Right hindlimb (tissue), 1 donor: ENCODE data around the gene PRR15L.
"Not testable (repeated sequence)": the region's sequence is repeated elsewhere in the genome, so short reads cannot be mapped to it uniquely, and the experiment has no call there.

ENCODE experiments used
- DNase-seq: peaks from one replicate; pipeline ENCODE4 v3.0.0-alpha.2; 2018

Gene PRR15L

DNA sequence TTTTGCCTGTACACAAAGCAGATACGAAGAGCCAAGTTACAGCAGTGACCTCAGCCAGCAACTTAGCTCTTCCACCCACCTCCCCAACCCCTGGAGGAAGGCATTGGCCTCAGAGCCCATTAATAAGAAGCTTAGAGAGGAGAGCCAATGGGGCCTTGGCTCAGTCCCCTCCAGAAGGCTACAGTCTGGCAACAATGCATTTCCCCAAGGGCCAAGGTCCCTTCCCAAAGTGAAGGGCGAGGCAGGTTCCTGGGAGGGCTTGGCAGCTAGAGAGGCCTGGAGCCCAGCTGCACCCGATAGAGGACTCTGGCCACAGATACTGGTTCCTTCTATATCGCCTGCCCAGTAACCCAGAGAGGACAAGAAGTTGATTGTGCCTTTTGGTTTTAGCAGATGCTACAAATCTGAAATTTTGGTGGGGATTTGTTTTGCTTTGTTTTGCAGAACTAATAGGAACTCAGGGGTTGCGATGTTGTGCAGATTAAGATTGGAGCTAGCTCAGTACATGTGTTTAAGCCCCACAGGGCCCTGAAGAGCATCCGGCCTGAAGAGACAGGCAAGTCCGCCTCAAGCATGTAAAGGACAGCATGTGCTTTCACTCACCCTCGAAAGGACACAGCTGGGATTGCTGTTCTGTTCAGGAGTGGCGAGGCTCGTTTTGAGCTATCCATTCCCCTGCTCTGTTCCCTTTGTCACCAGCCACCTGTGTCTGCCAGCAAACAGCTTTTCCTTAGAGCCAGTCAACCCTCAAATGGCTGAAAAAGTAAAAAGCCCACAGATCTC, 28.3 kb downstream of the PRR15L start:
- DNase-seq = peak; percentile 57

DNA sequence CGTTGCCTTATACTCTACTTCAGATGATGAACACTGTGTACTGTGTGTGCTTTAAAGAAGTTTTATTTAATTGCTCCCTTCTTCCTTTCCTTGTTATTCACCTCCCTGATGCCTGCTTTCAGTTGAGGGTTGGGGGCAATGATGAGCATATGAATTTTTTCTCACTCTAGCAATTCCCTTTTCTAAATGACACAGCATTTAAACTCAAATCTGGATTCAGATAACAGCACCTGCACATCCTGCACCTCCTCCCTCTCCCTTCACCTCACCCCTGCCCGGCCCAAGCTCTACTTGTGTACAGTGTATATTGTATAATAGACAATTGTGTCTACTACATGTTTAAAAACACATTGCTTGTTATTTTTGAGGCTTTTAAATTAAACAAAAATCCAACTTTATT, 29.3 kb downstream of the PRR15L start:
- no peak for DNase-seq

DNA sequence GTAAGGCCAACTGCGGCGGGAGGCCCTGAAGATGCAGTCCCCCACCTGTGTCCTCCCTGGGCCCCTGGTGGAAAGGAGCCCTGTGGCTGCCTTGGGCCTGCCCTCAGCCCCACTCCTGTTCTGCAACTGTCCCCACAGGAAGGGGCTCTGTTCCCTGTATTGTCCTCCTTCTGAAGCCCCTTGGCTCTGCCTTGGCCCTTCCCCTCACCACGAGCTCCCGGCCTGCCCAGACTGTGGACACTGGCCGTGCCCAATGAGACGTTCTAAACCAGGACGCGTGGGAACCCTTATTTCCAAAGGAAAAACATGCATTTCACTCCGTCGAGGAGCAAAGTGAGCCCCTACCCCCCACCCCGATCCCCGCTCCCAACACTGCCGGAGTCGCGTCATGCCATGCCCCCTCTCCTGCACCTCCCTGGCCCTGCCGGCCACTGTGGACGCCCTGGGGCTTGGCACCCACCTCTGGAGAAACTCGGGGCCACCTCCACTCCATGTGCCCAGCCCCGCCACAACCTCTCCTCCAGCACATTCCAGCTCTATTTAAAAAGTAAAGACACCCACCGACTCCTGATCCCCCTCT, 29.8 kb downstream of the PRR15L start:
- DNase-seq = no peak

DNA sequence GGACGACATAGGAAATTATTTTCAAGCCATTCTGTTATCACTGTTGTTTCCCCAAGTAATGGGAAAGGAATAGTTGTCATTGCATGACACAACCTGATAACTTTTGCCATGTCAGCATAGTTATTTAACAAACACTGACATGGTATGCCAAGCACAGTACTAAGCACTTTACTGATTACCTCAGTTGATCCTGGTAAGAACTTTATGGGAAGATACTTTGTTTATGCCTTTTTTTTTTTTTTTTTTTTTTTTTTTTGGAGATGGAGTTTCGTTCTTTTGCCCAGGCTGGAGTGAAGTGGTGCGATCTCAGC, 32.0 kb downstream of the PRR15L start:
- no peak for DNase-seq

DNA sequence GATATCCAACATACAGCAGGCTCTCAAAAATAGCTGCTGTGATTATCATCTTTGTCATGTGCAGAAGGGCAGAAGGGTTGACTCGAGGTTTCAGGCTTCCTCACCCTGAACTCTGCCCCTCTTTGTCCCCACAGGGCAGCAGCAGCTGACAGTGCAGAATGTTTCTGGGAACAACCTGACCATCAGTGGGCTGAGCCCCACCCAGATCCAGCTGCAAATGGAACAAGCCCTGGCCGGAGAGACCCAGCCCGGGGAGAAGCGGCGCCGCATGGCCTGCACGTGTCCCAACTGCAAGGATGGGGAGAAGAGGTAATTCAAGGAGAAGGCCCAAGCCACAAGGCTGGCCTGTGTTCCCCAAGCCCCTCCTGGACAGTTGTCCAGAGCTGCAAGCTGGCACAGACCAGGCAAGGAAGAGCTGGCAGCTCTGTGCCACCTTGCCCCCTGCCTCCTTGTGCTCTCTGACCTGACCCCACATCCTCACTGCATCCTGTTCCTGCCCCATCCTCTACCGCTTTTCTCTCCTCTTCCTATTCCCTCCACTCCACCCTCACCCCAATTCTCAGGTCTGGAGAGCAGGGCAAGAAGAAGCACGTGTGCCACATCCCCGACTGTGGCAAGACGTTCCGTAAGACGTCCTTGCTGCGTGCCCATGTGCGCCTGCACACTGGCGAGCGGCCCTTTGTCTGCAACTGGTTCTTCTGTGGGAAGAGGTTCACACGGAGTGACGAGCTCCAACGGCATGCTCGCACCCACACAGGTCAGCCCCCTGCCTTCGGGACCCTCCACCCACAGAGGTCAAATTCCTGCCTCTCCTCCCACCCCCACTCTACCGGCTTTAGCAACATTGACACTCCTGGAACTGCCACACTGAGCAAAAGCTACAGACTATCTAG, 32.7 kb downstream of the PRR15L start:
- no peak for DNase-seq

DNA sequence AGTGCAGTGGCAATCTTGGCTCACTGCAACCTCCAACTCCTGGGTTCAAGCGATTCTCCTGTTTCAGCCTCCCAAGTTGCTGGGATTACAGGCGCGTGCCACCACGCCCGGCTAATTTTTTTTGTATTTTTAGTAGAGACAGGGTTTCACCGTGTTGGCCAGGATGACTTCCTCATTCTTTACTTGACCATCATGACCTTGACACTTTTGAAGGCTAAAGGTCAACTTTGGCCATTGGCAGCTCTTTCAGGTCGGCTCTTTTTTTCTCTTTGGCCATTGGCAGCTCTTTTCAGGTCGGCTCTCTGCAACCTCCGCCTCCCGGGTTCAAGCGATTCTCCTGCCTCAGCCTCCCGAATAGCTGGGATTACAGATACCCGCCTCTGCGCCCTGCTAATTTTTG, 37.8 kb downstream of the PRR15L start:
- not testable (repeated sequence) for DNase-seq

DNA sequence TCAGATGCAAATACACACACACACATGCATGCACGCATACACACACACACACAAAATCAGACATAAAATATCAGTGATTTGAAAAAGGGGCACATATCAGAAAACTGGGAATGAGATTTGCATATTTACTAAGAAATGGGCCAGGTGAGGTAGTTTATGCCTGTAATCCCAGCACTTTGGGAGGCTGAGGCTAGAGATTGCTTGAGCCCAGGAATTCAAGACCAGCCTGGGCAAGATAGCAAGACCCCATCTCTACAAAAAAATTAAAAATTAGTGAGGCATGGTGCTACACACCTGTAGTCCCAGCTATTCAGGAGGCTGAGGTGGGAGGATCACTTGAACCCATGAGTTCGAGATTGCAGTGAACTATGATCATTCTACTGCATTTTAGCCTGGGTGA, 38.7 kb downstream of the PRR15L start:
- no peak for DNase-seq

DNA sequence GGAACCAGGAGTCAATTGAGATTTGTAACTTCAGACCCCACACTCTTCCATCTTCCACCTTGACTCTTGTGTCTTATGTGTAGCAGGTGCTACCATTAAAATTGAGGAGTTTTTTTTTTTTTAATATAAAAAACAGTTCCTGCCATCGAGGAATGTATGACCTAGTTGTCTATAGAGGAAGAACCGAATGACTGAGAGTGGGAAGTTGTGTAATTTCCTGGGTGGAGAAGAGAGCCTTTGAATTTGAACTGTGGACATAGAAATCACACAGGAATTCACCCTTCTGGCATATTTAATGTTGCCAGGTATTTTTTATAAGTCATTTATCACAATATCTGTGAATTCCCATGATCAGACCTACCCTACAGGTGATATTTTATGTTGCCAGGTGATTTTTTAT, 39.7 kb downstream of the PRR15L start:
- no peak for DNase-seq

DNA sequence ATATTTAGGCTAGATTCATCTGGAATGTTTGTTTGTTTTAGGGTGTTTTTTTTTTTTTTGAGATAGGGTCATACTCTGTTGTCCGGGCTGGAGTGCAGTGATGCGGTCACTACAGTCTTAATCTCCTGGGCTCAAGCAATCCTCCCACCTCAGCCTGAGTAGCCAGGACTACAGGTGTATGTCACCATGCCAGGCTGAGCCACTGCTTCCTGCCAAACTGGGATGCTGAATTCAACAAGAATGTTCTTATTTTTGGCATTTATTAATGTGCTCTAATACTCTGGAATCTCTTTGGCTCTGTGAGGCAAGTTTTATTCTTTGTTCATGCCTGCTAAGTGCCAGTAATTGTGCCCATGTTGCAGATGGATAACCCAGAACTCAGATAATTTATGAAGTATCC, 40.1 kb downstream of the PRR15L start:
- DNase-seq = no peak

DNA sequence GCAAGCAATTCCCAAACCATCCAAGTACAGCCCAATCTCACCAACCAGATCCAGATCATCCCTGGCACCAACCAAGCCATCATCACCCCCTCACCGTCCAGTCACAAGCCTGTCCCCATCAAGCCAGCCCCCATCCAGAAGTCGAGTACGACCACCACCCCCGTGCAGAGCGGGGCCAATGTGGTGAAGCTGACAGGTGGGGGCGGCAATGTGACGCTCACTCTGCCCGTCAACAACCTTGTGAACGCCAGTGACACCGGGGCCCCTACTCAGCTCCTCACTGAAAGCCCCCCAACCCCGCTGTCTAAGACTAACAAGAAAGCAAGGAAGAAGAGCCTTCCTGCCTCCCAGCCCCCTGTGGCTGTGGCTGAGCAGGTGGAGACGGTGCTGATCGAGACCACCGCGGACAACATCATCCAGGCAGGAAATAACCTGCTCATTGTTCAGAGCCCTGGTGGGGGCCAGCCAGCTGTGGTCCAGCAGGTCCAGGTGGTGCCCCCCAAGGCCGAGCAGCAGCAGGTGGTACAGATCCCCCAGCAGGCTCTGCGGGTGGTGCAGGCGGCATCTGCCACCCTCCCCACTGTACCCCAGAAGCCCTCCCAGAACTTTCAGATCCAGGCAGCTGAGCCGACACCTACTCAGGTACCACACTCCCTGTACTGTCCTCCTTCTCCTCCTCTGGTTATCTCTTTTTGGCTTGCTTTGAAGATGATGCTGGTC, 41.0 kb downstream of the PRR15L start:
- no peak for DNase-seq

DNA sequence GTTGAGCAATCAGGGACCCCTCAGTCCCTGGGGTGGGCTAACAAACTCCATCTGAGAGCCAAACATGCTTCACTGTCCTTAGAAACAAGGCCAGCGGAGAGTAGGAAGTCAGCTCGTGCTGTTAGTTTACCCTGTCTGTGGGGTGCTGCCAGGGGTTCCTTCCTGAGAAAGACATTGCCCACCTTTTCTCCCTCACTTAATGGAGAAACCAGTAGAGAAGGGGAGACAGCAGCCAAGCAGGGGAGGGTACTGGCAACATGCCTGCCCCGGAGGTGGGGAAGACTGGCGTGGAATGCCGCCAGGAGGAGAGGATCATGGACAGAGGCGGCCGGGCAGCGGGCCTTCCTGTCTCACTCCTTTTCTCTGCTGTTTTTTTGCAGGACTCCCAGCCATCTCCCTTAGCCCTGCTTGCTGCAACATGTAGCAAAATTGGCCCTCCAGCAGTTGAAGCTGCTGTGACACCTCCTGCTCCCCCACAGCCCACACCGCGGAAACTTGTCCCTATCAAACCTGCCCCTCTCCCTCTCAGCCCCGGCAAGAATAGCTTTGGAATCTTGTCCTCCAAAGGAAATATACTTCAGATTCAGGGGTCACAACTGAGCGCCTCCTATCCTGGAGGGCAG, 41.8 kb downstream of the PRR15L start:
- DNase-seq = peak; percentile 71

DNA sequence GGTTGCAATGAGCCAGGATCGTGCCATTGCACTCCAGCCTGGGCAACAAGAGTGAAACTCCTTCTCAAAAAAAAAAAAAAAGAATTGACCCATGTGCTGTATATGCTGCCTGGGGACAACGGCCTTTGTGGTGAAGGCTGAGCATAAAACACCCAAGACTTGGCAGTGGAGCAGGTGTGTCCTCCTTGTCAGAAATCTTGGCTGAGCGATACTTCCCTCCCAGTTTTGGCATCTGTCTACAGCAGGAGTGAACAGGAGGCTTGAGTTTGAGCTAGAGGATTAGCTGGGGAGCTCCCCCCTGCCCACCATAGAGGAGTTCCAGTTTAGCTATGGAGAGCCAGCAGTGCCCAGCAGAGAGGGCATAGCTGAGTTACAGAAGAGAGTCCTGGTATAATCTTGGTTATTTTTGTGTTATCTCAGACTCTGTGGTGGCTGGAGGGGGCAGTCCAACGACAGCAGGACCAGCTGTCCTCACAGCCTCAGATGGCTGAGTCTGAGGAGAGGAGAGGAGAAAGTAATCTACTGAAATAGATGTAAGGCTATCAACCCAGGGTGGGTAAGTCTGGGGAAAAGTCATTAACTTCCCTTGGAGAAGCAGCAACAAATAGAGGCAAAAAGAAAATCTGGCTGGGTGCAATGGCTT, 43.3 kb downstream of the PRR15L start:
- DNase-seq = no peak

DNA sequence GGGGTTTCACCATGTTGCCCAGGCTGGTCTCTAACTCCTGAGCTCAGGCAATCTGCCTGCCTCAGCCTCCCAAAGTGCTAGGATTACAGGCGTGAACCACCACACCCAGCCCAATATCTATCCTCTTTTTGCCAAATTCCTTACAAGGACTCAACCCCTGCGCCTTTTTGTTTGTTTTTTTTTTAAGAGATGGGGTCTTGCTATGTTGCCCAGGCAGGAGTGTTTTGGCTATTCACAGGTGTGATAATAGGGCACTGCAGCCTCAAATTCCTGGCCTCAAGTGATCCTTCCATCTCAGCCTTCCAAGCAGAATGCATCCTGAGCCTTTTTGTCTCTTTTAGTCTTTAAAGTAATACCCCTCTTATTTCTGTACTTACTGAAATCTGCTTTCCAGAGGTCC, 44.6 kb downstream of the PRR15L start:
- DNase-seq = no peak

DNA sequence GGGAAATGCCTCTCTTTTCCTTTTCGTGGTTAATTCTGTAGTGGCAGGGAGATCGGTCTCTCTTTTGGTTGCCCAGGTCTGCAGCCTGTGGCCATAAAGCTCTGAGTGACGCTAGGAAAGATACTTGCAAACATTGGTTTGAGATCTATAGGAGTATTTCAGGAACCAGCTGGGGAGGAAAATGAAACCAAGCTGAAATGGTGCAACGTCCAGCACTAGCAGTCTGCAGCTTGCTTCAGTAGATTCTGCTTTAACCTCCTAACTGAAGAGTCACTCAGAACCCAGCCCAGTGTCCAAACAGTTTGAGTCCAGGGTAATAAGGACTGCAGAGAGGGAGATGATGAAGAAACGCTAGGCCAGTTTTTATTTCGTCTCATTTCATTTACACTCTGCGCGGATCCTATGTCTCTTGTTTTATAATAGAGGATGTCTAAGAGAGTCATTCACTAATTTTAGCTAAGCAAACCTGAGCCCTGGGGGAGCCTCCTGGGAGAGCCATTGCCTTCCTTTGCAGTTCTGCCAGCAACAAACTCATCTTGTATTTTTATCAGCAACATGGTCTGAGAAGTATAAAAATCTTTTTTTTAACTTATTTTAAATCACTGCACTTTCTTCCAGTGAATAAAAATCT, 49.6 kb downstream of the PRR15L start:
- DNase-seq = no peak

DNA sequence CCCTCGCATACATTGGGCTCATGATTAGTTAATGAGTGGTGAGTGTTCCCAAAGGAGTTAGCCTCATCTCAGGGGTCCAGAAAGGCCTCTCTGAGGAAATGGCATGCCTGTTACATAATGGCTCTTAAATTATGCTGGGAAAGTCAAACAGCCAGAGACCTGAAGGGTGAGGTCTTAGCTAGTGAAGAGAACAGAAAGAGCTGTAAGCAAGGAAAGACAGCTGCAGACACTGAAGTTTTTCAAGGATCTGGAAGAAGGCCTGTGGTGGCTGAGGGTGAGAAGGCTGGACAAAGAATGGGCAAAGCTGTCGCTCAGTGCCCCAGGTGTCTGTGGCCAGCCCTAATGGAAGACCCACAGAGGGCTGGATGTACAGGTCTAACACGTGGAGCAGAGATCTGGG, 51.2 kb downstream of the PRR15L start:
- DNase-seq = no peak

DNA sequence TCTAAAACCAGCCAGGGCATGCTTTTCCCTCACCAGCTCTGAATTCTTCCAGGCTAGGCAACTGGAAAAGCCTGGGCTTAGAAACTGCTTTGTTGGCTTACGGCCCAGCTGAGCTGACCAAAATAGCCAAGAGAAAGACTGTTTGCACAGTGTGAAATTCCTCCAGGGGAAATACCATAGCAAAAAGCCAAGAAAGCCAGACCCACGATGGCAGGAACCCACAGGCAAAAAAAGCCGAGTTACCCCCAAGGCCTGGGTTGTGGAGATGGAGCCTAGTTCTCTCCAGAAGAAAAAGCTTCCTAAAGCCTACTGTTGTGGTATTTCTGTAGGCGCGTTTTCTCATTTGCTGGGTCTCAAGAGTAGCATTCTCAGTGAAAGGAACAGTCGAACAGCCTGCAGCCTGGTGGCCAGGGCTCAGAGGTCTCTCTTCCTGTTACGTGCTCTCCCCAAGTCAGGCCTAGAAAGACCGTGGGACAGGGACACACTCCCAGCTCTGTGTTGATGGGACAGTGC, 52.4 kb downstream of the PRR15L start:
- peak; percentile 85 for DNase-seq

DNA sequence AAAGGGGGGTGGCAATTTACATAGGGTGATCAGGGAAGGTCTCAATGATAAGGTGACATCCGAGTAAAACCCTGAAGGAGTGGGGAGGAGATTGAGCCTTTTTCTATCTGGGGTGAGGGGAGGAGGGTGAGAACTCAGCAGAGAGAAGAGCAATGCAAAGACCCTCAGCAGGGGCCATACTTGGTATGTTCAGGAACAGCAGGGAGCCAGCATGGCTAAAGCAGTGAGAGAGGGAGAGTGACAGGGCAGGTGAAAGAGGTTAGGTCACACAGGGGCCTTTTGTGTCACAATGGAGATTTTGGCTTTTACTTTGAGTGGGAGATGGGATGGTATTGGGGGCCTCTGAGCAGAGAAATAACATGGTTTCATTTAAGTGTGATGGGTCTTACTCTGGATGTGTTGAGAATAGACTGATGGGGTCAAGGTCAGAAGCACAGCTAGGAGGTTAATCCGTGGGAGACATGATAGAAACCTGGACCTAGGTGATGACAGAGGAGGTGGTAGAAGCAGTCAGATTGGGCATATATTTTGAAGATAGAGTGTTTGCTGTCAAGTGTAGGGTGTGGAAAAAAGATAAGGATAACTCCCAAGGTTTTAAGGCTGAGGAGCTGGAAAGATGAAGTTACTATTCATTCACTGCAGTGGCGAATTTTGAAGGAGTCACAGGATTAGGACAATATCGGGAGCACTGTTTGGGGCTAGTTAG, 55.5 kb downstream of the PRR15L start:
- no peak for DNase-seq
